Measurements from ENCODE around the gene SUPT4H1.

Gene SUPT4H1

GRCh38 chr17:58302919-58303585 lies 48.9 kb downstream of the SUPT4H1 start:
- DNase-seq: no peak

GRCh38 chr17:58302171-58302918 lies 49.7 kb downstream of the SUPT4H1 start:
- DNase-seq: no peak

- DNase-seq: no peak
Observed at GRCh38 chr17:58301504-58302150, 50.4 kb downstream of the SUPT4H1 start.

- DNase-seq: no peak
Observed at GRCh38 chr17:58300336-58300735, 51.7 kb downstream of the SUPT4H1 start.
